MM.1S (cell line): ENCODE results near the gene VPS26B.
"Not testable (repeated sequence)": the region's sequence is repeated elsewhere in the genome, so short reads cannot be mapped to it uniquely, and the experiment has no call there.

Experiments
- DNase-seq: peaks from one replicate; pipeline ENCODE4 v3.0.0-alpha.2; 2015
- H2AFZ ChIP-seq: fragments of 300-600 bp; sonication (generic); 2 replicates; pipeline ENCODE4 v1.6.0; 2016; ENCODE audit warnings: antibody characterized with exemption, low read length
- H3F3A ChIP-seq: fragments of 300-600 bp; sonication (generic); 2 replicates; pipeline ENCODE4 v1.6.1; 2016; ENCODE audit warnings: mild to moderate bottlenecking, antibody characterized with exemption, low read length, moderate library complexity, mixed read lengths; ENCODE audit not compliant: insufficient read depth
- H3K27ac ChIP-seq: fragments of 300-600 bp; sonication (generic); 2 replicates; pipeline ENCODE4 v1.5.1; 2016; ENCODE audit warnings: mild to moderate bottlenecking, low read length
- H3K27me3 ChIP-seq: fragments of 300-600 bp; sonication (generic); replicated peaks from 2 replicates; pipeline ENCODE4 v1.6.0; 2016; ENCODE audit warnings: low read length; ENCODE audit not compliant: insufficient read depth
- H3K36me3 ChIP-seq: fragments of 300-600 bp; sonication (generic); replicated peaks from 2 replicates; pipeline ENCODE4 v1.6.1; 2016; ENCODE audit warnings: mild to moderate bottlenecking, low read length, mixed read lengths; ENCODE audit not compliant: insufficient read depth
- H3K4me1 ChIP-seq: fragments of 300-600 bp; sonication (generic); 2 replicates; pipeline ENCODE4 v1.6.1; 2016; ENCODE audit warnings: low read length, mixed read lengths
- H3K4me2 ChIP-seq: fragments of 300-600 bp; sonication (generic); 2 replicates; pipeline ENCODE4 v1.6.0; 2016; ENCODE audit warnings: low read depth, low read length
- H3K4me3 ChIP-seq: fragments of 300-600 bp; sonication (generic); 2 replicates; pipeline ENCODE4 v1.5.1; 2016; ENCODE audit warnings: low read length, mixed read lengths
- H3K79me2 ChIP-seq: fragments of 300-600 bp; sonication (generic); 2 replicates; pipeline ENCODE4 v1.6.1; 2016; ENCODE audit warnings: mixed run types, low read length, mixed read lengths
- H3K9ac ChIP-seq: fragments of 300-600 bp; sonication (generic); 2 replicates; pipeline ENCODE4 v1.6.1; 2016; ENCODE audit warnings: low read length, mixed read lengths
- H3K9me2 ChIP-seq: fragments of 300-600 bp; sonication (generic); replicated peaks from 2 replicates; pipeline ENCODE4 v1.6.1; 2016; ENCODE audit warnings: mild to moderate bottlenecking, low read length, mixed read lengths; ENCODE audit not compliant: insufficient read depth
- H3K9me3 ChIP-seq: fragments of 300-600 bp; sonication (generic); replicated peaks from 2 replicates; pipeline ENCODE4 v1.6.1; 2016; ENCODE audit warnings: mild to moderate bottlenecking, low read length, mixed read lengths; ENCODE audit not compliant: insufficient read depth
- H4K20me1 ChIP-seq: fragments of 300-600 bp; sonication (generic); 2 replicates; pipeline ENCODE4 v1.6.1; 2016; ENCODE audit warnings: mild to moderate bottlenecking, low read length, moderate library complexity, mixed read lengths; ENCODE audit not compliant: insufficient read depth
- EZH2 ChIP-seq: fragments of 300-600 bp; sonication (generic); optimal IDR thresholded peaks from 2 replicates; pipeline ENCODE3; 2017; ENCODE audit warnings: low read depth, mild to moderate bottlenecking, antibody characterized with exemption, low read length, mixed read lengths
- EZH2phosphoT487 ChIP-seq: fragments of 300-600 bp; sonication (generic); IDR thresholded peaks from 2 replicates; pipeline ENCODE4 v1.6.1; 2018; ENCODE audit warnings: antibody characterized with exemption, low read length
- TF ChIP-seq, protein P1 (sequence below): fragments of 300-600 bp; sonication (generic); IDR thresholded peaks from 2 replicates; pipeline ENCODE4 v1.5.1; 2016; ENCODE audit warnings: antibody characterized with exemption, low read length, mixed read lengths

The VPS26B gene

DNA sequence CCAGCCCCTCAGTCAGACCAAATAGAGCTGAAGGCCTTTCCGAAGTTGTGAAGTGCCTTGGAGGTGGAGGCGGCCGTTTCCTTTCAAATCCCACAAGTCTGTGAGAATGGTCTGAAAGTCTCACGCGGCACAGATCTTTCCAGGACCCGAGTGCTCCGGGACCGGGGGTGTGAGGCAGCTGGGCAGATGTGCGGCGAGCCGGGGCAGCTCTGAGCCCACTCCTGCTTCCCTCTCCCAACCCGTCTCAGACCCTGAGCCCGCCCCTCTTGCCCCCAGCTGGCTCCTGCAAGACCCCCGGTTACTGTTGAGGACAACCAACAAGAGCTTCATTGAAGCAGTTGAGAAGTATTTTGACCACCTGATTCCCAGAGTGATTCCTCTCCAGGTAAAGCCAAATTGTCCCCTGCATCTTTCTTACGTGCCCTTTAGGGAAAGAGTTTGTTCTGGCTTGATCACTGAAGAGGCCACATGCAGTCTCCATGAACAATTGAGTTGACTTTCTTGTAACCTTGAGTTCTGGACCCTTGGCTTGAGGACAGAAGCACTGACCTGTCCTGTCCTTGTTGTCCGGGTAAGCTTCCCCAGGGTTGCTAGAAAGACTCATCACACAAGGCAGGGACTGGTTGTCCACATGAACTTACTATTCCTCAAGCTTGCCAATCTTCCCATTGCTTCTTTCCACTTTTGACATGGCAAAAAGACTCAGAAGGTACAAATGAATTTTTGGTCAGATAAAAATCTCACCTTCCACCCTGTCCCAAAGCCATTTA, 59.2 kb downstream of the VPS26B start:
- no peak for DNase-seq
- H3K27ac ChIP-seq = no peak overlapping the region

DNA sequence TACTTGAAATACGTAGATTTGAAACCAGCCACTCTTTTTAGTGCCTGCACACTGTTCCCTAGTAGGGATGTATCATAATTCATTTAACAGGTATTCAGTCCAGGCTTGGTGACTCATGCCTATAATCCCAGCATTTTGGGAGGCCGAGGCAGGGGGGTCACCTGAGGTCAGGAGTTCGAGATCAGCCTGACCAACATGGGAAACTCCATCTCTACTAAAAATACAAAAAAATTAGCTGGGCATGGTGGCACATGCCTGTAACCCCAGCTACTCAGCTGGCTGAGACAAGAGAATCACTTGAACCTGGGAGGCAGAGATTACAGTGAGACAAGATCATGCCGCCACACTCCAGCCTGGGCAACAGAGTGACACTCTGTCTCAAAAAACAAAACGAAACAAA, 59.9 kb downstream of the VPS26B start:
- H3K4me1 ChIP-seq, H3K36me3 ChIP-seq, H2AFZ ChIP-seq, H4K20me1 ChIP-seq, H3K9me2 ChIP-seq, H3K27ac ChIP-seq, H3K9ac ChIP-seq, DNase-seq, H3K4me2 ChIP-seq, H3F3A ChIP-seq, H3K27me3 ChIP-seq, H3K79me2 ChIP-seq, H3K9me3 ChIP-seq, H3K4me3 ChIP-seq: not testable (repeated sequence)

More for the DNA sequence above, 59.2 kb downstream of the VPS26B start:
- no peaks in the 10 kb centered on the region for H4K20me1 ChIP-seq
- H3K79me2 ChIP-seq = no peaks in the 10 kb centered on the region
- no peak overlapping the region for H2AFZ ChIP-seq
- H3K27me3 ChIP-seq = no peaks in the 10 kb centered on the region
- no peak for TF ChIP-seq EZH2
- no peak for TF ChIP-seq EZH2phosphoT487
- TF ChIP-seq, protein P1, sequence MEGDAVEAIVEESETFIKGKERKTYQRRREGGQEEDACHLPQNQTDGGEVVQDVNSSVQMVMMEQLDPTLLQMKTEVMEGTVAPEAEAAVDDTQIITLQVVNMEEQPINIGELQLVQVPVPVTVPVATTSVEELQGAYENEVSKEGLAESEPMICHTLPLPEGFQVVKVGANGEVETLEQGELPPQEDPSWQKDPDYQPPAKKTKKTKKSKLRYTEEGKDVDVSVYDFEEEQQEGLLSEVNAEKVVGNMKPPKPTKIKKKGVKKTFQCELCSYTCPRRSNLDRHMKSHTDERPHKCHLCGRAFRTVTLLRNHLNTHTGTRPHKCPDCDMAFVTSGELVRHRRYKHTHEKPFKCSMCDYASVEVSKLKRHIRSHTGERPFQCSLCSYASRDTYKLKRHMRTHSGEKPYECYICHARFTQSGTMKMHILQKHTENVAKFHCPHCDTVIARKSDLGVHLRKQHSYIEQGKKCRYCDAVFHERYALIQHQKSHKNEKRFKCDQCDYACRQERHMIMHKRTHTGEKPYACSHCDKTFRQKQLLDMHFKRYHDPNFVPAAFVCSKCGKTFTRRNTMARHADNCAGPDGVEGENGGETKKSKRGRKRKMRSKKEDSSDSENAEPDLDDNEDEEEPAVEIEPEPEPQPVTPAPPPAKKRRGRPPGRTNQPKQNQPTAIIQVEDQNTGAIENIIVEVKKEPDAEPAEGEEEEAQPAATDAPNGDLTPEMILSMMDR = no peak
- H3K4me1 ChIP-seq = no peaks in the 10 kb centered on the region
- no peaks in the 10 kb centered on the region for H3K9me2 ChIP-seq
- no peak overlapping the region for H3K9ac ChIP-seq
- no peak overlapping the region for H3K4me2 ChIP-seq
- H3K4me3 ChIP-seq = no peak overlapping the region
- no peaks in the 10 kb centered on the region for H3K36me3 ChIP-seq
- no peaks in the 10 kb centered on the region for H3K9me3 ChIP-seq
- H3F3A ChIP-seq = no peaks in the 10 kb centered on the region

DNA sequence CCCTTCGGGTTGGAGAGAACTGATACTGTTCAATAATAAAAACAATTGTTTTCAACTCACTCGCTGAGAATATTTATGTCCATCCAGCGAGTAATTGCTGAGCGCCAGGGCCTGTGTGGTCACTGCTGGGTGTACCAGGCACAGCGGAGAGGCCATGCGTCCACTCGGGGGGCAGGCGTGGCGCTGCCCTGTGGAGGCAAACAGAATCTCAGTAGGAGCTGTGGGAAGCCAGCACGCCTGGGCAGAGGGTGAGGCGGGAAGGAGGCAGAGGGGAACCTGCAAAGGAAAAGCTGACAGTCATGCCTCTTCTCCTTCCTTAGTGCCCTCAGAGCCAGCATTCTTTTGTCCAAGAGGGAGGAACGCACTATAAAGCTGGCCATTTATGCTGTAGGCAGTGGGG, 63.1 kb downstream of the VPS26B start:
- Histone ChIP-seq H4K20me1 (no peaks in the 10 kb centered on the region), H3K9me2 (no peaks in the 10 kb centered on the region)

DNA sequence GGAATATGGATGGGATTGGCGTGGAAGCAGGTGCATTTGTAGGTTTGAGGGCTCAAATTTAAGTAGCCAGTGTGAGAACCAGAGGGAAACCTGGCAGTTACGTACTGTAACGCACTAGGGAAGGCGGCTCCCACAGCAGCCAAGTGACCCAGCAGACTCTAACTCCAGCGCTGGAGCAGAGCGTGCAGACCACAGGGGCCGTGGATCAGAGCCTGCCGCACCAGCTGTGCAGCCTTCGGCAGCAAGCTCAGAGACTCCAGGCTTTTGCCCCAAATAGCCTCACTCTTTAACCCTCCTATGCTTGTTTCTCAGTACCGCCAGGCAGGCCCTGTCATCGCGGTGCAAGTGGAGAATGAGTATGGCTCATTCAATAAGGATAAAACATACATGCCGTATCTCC, 64.0 kb downstream of the VPS26B start:
- Histone ChIP-seq H3K4me2 (no peak overlapping the region), H3K36me3 (no peaks in the 10 kb centered on the region), H3K4me1 (no peaks in the 10 kb centered on the region), H4K20me1 (no peaks in the 10 kb centered on the region), H3K9ac (no peak overlapping the region), H2AFZ (no peak overlapping the region), H3K9me3 (no peaks in the 10 kb centered on the region), H3K79me2 (no peaks in the 10 kb centered on the region), H3F3A (no peaks in the 10 kb centered on the region), H3K9me2 (no peaks in the 10 kb centered on the region), H3K27ac (no peak overlapping the region), H3K4me3 (no peak overlapping the region), H3K27me3 (no peaks in the 10 kb centered on the region)
- TF ChIP-seq, protein P1 = no peak
- no peak for TF ChIP-seq EZH2phosphoT487
- TF ChIP-seq EZH2 = no peak
- DNase-seq = no peak

More for the DNA sequence above, 63.1 kb downstream of the VPS26B start:
- H3K36me3 ChIP-seq = no peaks in the 10 kb centered on the region
- no peak overlapping the region for H2AFZ ChIP-seq
- H3K9ac ChIP-seq = no peak overlapping the region
- no peak for DNase-seq
- no peak overlapping the region for H3K4me2 ChIP-seq
- TF ChIP-seq EZH2phosphoT487 (no peak), EZH2 (no peak)
- TF ChIP-seq, protein P1 = no peak
- no peaks in the 10 kb centered on the region for H3K79me2 ChIP-seq
- H3K27me3 ChIP-seq = no peaks in the 10 kb centered on the region
- H3K4me3 ChIP-seq = no peak overlapping the region
- no peaks in the 10 kb centered on the region for H3K9me3 ChIP-seq
- H3K27ac ChIP-seq = no peak overlapping the region
- H3K4me1 ChIP-seq = no peaks in the 10 kb centered on the region
- no peaks in the 10 kb centered on the region for H3F3A ChIP-seq
